ENCODE data around the gene SOCS3. TPM values are rescaled to one million over a fixed set of nuclear protein-coding genes. Genes with fewer than 3 reads are reported as not detected.
A peak's percentile ranks its signal among the peaks of the same experiment; 100 is the strongest.

SOCS3 gene
- total RNA-seq, 4 donors from 2014 or later: 12.5 to 45.0 (median 13.0) TPM

DNA sequence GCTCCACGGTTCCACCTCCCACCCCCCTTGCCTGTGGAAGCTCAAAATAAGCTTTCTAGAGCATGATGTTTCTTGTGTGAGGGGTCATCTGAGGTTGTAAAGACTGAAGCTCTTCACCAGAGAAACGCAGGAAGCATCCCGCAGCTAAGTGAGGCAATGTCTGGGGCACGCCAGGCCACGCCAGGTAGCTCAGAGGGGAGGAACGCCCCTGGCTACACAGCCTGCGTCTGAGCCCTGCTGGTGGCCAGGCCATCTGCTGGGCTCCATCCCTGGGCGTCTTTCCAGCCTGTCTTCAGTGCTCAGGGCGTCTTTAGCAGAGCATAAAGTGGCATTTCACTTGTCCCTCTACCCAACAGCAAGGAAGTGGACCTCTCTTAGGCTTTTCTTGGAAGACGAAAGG, 15.2 kb downstream of the SOCS3 start:
- TF ChIP-seq, protein P1, sequence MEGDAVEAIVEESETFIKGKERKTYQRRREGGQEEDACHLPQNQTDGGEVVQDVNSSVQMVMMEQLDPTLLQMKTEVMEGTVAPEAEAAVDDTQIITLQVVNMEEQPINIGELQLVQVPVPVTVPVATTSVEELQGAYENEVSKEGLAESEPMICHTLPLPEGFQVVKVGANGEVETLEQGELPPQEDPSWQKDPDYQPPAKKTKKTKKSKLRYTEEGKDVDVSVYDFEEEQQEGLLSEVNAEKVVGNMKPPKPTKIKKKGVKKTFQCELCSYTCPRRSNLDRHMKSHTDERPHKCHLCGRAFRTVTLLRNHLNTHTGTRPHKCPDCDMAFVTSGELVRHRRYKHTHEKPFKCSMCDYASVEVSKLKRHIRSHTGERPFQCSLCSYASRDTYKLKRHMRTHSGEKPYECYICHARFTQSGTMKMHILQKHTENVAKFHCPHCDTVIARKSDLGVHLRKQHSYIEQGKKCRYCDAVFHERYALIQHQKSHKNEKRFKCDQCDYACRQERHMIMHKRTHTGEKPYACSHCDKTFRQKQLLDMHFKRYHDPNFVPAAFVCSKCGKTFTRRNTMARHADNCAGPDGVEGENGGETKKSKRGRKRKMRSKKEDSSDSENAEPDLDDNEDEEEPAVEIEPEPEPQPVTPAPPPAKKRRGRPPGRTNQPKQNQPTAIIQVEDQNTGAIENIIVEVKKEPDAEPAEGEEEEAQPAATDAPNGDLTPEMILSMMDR (IDR thresholded peaks at IDR 0.05): no peak
- TF ChIP-seq POLR2A (IDR thresholded peaks at IDR 0.05): no peak
- intact Hi-C loops (cut with DNase I; ENCODE audit: low total_unique reads): no loop called here
- no peak for DNase-seq (ENCODE audit: low spot score in 2 of 2)
- no peak overlapping the region for H3K4me3 ChIP-seq (ENCODE audit: low read depth, poor library complexity, severe bottlenecking)
- WGBS, 2 donors: 89 to 90% methylated on average over 10 of the region's 10 CpGs

DNA sequence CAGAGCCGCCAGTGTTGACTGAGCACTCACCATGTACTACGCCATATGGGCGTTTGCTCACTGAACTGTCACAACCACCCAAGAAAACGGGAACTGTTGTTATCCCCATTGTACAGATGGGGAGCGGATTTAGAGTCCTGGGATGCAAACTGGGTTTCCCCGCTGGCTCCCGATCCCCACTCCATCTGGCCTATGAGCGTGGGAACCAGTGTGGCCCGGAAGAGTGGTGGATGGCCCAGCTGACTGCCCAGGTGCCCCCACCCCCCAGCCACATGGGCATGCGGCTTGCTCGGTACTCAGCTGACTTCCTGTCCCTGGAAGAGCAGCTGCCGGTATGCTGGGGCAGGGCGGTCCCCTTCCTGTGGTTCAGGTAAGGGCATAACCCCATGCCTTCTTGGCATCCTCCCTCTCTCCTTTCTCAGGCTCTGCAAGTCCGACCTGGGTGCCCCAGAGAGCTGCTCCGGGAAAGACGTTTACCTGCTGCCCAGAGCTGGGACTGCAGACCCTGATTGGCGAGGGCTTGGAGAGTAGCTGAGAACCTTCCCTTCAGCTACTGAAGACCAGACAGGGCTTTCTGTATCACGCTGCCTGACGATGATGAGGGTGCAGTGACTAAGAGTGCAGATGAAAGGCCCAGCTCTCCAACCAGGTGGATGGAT, 16.2 kb downstream of the SOCS3 start:
- DNase-seq (ENCODE audit: low spot score in 2 of 2): no peak
- TF ChIP-seq POLR2A (IDR thresholded peaks at IDR 0.05): no peak
- TF ChIP-seq, protein P1 (IDR thresholded peaks at IDR 0.05): no peak
- no peak overlapping the region for H3K4me3 ChIP-seq (ENCODE audit: low read depth, poor library complexity, severe bottlenecking)
- WGBS, 2 donors: 68 to 77% methylated on average over 14 to 19 of the region's 19 CpGs
- intact Hi-C loops (cut with DNase I; ENCODE audit: low total_unique reads): no loop called here

DNA sequence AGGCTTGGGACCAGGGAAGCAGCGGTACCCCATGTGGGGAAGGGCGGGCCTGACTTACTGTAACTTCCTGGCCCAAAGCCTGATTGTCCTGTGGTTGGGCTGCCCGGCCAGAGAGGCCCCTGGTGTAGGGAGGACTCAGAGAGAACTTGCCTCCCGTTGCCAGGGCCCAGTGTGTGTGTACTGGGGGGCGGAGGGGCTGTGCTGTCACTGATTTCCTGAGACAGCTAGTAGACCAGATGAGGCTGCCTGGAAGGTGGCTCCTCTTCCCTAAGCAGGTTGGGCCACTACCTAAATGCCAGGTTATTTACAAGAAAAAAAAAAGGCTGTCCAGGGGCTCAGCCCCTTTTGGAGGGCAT, 16.7 kb downstream of the SOCS3 start:
- intact Hi-C loops (cut with DNase I; ENCODE audit: low total_unique reads): no loop called here
- no peak overlapping the region for H3K4me3 ChIP-seq (ENCODE audit: low read depth, poor library complexity, severe bottlenecking)
- DNase-seq (ENCODE audit: low spot score in 2 of 2): peak; percentile 64 to 94
- TF ChIP-seq POLR2A (IDR thresholded peaks at IDR 0.05): no peak
- TF ChIP-seq, protein P1 (IDR thresholded peaks at IDR 0.05): no peak
- 16 to 19% methylated on average over 4 to 5 of the region's 5 CpGs for WGBS, 2 donors

DNA sequence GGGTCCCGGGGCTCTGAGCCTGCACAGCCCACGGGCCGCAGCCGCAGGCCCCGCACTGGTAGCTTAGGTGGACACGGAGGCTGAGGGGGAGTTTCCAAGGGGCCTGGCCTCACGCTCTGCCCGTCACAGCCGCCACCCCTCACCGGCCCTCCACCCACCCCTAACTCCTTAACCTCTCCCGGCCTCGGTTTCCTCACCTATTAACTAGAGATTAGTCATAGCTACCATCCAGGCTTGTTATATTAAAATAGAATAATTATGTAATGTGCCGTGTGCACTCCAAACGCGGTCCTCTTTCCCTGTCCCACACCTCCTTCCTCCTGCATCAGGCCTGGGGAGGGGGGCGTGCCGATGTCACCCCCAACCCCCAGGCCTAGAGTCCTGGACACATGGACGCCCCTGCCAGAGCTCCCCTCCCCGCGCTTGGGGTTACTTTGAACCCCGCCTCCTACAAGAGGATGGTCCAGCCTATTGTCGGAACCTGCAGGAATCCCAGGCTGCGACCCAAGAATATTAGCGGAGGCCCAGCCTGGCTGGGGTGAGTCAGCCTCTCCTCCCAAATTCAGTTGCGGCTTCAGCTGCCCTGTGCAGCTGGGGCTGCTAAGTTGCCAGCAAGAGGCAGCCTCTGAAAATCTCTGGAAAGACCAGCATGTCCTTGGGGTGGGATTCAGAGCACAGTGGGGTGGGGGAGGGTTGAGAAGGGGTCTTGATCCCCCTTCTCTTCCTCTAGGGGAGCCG, 17.3 kb downstream of the SOCS3 start:
- H3K4me3 ChIP-seq (ENCODE audit: low read depth, poor library complexity, severe bottlenecking): no peak overlapping the region
- 13 to 14% methylated on average over 20 to 26 of the region's 26 CpGs for WGBS, 2 donors
- DNase-seq (ENCODE audit: low spot score in 2 of 2): peak in 1 of 2 donors; percentile 92
- TF ChIP-seq, protein P1 (IDR thresholded peaks at IDR 0.05): no peak
- TF ChIP-seq POLR2A (IDR thresholded peaks at IDR 0.05): no peak
- intact Hi-C loops (cut with DNase I; ENCODE audit: low total_unique reads): loop anchor here (1.0 kb wide), 1 partner anchor 17 kb away; no protein-coding TSS in a partner anchor

DNA sequence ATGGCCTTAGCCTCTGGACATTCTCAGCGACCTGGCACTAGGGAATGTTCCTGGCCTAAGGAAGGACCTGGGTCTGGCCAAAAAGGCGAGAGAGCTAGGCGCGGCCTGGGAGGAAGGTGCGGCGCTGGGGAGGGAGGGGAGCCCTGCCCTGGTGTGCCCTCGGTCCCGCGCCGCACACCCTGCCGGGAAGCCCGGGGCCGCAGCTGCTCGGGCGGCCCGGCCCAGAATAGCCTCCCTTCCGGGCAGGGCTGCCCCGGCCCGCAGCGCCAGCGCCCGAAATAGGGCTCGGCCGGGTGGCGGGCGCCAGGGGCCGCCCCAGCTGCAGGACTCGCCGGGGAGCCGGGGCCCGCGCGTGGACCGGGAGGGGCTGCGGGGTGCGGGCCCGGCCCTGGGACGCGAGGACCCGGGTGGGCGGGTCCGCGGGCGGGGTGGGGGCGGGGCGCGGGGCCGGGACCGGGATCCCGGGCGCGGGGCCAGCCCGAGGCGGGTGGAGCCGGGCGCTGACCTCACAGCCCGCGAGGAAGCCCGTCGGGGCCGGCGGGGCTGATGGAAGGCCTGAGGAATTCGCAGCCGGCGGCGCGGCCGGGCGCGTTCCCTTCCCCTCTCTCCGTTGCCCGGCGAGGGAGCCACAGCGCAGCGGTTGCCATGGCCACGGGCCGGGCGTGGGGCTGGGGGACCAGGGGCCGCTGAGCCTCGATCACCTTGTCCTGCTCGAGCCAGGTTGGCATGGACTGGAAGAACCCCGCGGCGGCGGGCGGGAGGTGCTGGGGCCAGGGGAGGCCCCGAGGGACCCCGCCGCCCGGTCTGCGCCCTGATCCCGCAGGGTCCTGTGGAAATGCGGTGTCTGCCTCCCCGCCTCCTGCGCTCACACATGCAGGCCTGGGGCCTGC, 18.1 kb downstream of the SOCS3 start:
- TF ChIP-seq POLR2A (IDR thresholded peaks at IDR 0.05): no peak
- TF ChIP-seq, protein P1 (IDR thresholded peaks at IDR 0.05): no peak
- intact Hi-C loops (cut with DNase I; ENCODE audit: low total_unique reads): loop anchor here (1.0 kb wide), 1 partner anchor 17 kb away; no protein-coding TSS in a partner anchor
- H3K4me3 ChIP-seq (ENCODE audit: low read depth, poor library complexity, severe bottlenecking): no peak overlapping the region
- DNase-seq (ENCODE audit: low spot score in 2 of 2): peak in 1 of 2 donors; percentile 93
- 3 to 7% methylated on average over 13 to 16 of the region's 95 CpGs for WGBS, 2 donors

Measured in lower leg skin (tissue), 4 donors.